Right atrium auricular region (tissue), 2 donors: ENCODE measurements around the gene INPP5A. TPM values are rescaled to one million over a fixed set of nuclear protein-coding genes. Genes with fewer than 3 reads are reported as not detected.

Source experiments
- DNase-seq: peaks from one replicate; pipeline ENCODE4 v3.0.0-alpha.2; 2019; ENCODE audit warnings: low spot score
- H3K27ac ChIP-seq, 2 donors: fragments of 200-600 bp; sonication (generic); 1 replicate in 1 of 2; 2 replicates in 1 of 2; pipeline ENCODE4 v1.5.1; 2016 to 2019
- H3K27me3 ChIP-seq, 2 donors: fragments of 200-600 bp; sonication (generic); one replicate each; pipeline versions ENCODE4 v1.5.1 to v1.6.0; 2017 to 2019
- H3K36me3 ChIP-seq: fragments of 200-600 bp; sonication (generic); one replicate; pipeline ENCODE4 v1.5.1; 2016
- H3K4me1 ChIP-seq, 2 donors: fragments of 200-600 bp; sonication (generic); one replicate each; pipeline versions ENCODE4 v1.5.1 to v1.6.0; 2017 to 2019
- H3K4me3 ChIP-seq, 2 donors: fragments of 200-600 bp; sonication (generic); 1 replicate in 1 of 2; 2 replicates in 1 of 2; pipeline ENCODE4 v1.5.1; 2017 to 2019; ENCODE audit warnings: mild to moderate bottlenecking in 1 of 2, moderate library complexity in 1 of 2
- H3K9me3 ChIP-seq, 2 donors: fragments of 200-600 bp; sonication (generic); one replicate each; pipeline ENCODE4 v1.5.1; 2019
- CTCF ChIP-seq, 2 donors: fragments of 200-600 bp; sonication (generic); IDR thresholded peaks; one replicate each; pipeline ENCODE4 v1.5.1; 2019; ENCODE audit warnings: antibody characterized with exemption in 2 of 2
- total RNA-seq, 2 donors: library from RNA; depleted of rRNA; stranded (reverse); fragments of >200 nt; gene quantifications; one replicate each; pipeline ENCODE4 v1.1.0, GENCODE V29; 2016

INPP5A gene
- total RNA-seq, 2 donors from 2014 or later, result 116 to 143 TPM

- Histone ChIP-seq H3K27ac (no peak overlapping the region), H3K4me1 (no peaks in the 10 kb centered on the region), H3K9me3 (peaks cover 0 to 5% of the 10 kb centered on the region in 2 donors), H3K27me3 (no peaks in the 10 kb centered on the region), H3K4me3 (no peak overlapping the region), H3K36me3 (no peaks in the 10 kb centered on the region)
- DNase-seq, result no peak
- TF ChIP-seq CTCF (IDR thresholded peaks at IDR 0.05), result no peak
Observed at GRCh38 chr10:132805599-132805998, 268.0 kb downstream of the INPP5A start.

- H3K27me3 ChIP-seq, result no peaks in the 10 kb centered on the region
- H3K36me3 ChIP-seq, result no peaks in the 10 kb centered on the region
- DNase-seq, result no peak
- no peak overlapping the region for H3K4me3 ChIP-seq
- H3K9me3 ChIP-seq, result peaks cover 0 to 5% of the 10 kb centered on the region in 2 donors
- no peaks in the 10 kb centered on the region for H3K4me1 ChIP-seq
- H3K27ac ChIP-seq, result no peak overlapping the region
- TF ChIP-seq CTCF (IDR thresholded peaks at IDR 0.05), result no peak
Observed at GRCh38 chr10:132806110-132806509, 268.5 kb downstream of the INPP5A start.

GRCh38 chr10:132806561-132807003 is 269.0 kb downstream of the INPP5A start:
- no peak overlapping the region for H3K27ac ChIP-seq
- DNase-seq, result no peak
- no peak for TF ChIP-seq CTCF (IDR thresholded peaks at IDR 0.05)

GRCh38 chr10:132807621-132808049 is 270.0 kb downstream of the INPP5A start:
- H3K4me3 ChIP-seq, result no peak overlapping the region
- H3K4me1 ChIP-seq, result no peaks in the 10 kb centered on the region
- no peaks in the 10 kb centered on the region for H3K36me3 ChIP-seq
- no peaks in the 10 kb centered on the region for H3K27me3 ChIP-seq
- no peak overlapping the region for H3K27ac ChIP-seq
- no peaks in the 10 kb centered on the region for H3K9me3 ChIP-seq
- no peak for TF ChIP-seq CTCF (IDR thresholded peaks at IDR 0.05)
- no peak for DNase-seq

More at GRCh38 chr10:132806561-132807003, 269.0 kb downstream of the INPP5A start:
- Histone ChIP-seq H3K4me1 (no peaks in the 10 kb centered on the region), H3K27me3 (no peaks in the 10 kb centered on the region), H3K36me3 (no peaks in the 10 kb centered on the region), H3K4me3 (no peak overlapping the region), H3K9me3 (peaks cover 0 to 5% of the 10 kb centered on the region in 2 donors)

GRCh38 chr10:132808383-132809231 is 271.0 kb downstream of the INPP5A start:
- Histone ChIP-seq H3K4me3 (no peak overlapping the region), H3K4me1 (no peaks in the 10 kb centered on the region), H3K27me3 (no peaks in the 10 kb centered on the region), H3K36me3 (no peaks in the 10 kb centered on the region), H3K9me3 (no peaks in the 10 kb centered on the region), H3K27ac (no peak overlapping the region)
- no peak for DNase-seq
- no peak for TF ChIP-seq CTCF (IDR thresholded peaks at IDR 0.05)
